Esophagus squamous epithelium (tissue), 5 donors: ENCODE results near the gene ZSWIM5. TPM values are rescaled to one million over a fixed set of nuclear protein-coding genes. Genes with fewer than 3 reads are reported as not detected.

Source experiments
- DNase-seq: peaks from one replicate; lab custom pipeline; 2025; lab: John Stamatoyannopoulos, UW
- H3K27ac ChIP-seq, 4 donors: fragments of 200-600 bp; sonication (generic); one replicate each; pipeline ENCODE4 v1.5.1; 2016 to 2019; ENCODE audit warnings: mild to moderate bottlenecking in 1 of 4
- H3K27me3 ChIP-seq, 4 donors: fragments of 200-600 bp; sonication (generic); 1 replicate in 3 of 4; 2 replicates in 1 of 4; pipeline versions ENCODE4 v1.5.1 to v1.6.0; 2017 to 2021; ENCODE audit warnings: antibody characterized with exemption in 1 of 4
- H3K36me3 ChIP-seq, 3 donors: fragments of 200-600 bp; sonication (generic); one replicate each; pipeline ENCODE4 v1.5.1; 2016 to 2019
- H3K4me1 ChIP-seq, 3 donors: fragments of 200-600 bp; sonication (generic); one replicate each; pipeline ENCODE4 v1.5.1; 2017 to 2019
- H3K4me3 ChIP-seq, 4 donors: fragments of 200-600 bp; sonication (generic); 1 replicate in 3 of 4; 2 replicates in 1 of 4; pipeline ENCODE4 v1.5.1; 2016 to 2019; ENCODE audit warnings: mild to moderate bottlenecking in 2 of 4, moderate library complexity in 1 of 4
- H3K9me3 ChIP-seq, 3 donors: fragments of 200-600 bp; sonication (generic); one replicate each; pipeline ENCODE4 v1.5.1; 2016 to 2019
- CTCF ChIP-seq, 6 experiments: fragments of 450-650 bp in 4 of 6; fragments of 200-600 bp in 2 of 6; sonication (generic) in 2 of 6; IDR thresholded peaks; one replicate each; pipeline ENCODE4 v1.5.1; 2016 to 2019; ENCODE audit warnings: antibody characterized with exemption in 6 of 6, mild to moderate bottlenecking in 4 of 6, moderate library complexity in 4 of 6
- POLR2A ChIP-seq, 4 donors: fragments of 450-650 bp; IDR thresholded peaks; one replicate each; pipeline ENCODE4 v1.6.1; 2017; ENCODE audit warnings: antibody characterized with exemption in 4 of 4, mild to moderate bottlenecking in 4 of 4, moderate library complexity in 3 of 4
- WGBS, 2 donors: methylation state at CpG; one replicate each; pipeline ENCODE4 v1.1.5; 2018; 5-methylcytosine and 5-hydroxymethylcytosine counted together
- intact Hi-C: fragments of 100-400 bp; cut with DNase I; formaldehyde crosslinking; loops from one replicate; pipeline ENCODE4 v1.15.0; 2022
- total RNA-seq, 4 donors: library from RNA; depleted of rRNA; stranded (reverse); fragments of >200 nt; gene quantifications; one replicate each; pipeline ENCODE4 v1.1.0, GENCODE V29; 2016
- donor health status: DM: yes; HTN: yes; CAD: no.

ZSWIM5 gene
- total RNA-seq, 4 donors from 2014 or later = 0.66 to 2.7 (median 1.6) TPM

DNA sequence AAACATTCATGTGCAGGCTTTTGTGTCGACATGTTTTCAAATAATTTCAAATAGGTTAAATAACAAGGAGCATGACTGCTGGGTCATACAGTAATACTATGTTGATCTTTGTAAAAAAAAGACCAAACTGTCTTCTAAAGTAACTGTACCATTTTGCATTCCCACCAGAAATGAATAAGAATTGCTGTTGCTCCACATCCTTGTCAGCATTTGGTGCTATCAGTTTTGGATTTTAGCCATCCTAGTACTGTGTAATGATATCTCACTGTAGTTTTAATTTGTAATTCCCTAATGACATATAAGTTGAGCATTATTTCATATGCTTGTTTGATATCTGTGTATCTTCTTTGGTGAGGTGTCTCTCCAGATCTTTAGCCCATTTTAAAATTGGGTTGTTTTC is 182.7 kb downstream of the ZSWIM5 start:
- H3K36me3 ChIP-seq = no peaks in the 10 kb centered on the region
- no peak for TF ChIP-seq POLR2A (IDR thresholded peaks at IDR 0.05)
- no peak for TF ChIP-seq CTCF (IDR thresholded peaks at IDR 0.05)
- no peaks in the 10 kb centered on the region for H3K9me3 ChIP-seq
- 85 to 88% methylated on average over 1 of the region's 1 CpG for WGBS, 2 donors
- H3K27ac ChIP-seq = no peak overlapping the region
- no peak overlapping the region for H3K4me3 ChIP-seq
- H3K27me3 ChIP-seq = no peaks in the 10 kb centered on the region
- intact Hi-C loops = no loop called here
- no peaks in the 10 kb centered on the region for H3K4me1 ChIP-seq
- DNase-seq = no peak

DNA sequence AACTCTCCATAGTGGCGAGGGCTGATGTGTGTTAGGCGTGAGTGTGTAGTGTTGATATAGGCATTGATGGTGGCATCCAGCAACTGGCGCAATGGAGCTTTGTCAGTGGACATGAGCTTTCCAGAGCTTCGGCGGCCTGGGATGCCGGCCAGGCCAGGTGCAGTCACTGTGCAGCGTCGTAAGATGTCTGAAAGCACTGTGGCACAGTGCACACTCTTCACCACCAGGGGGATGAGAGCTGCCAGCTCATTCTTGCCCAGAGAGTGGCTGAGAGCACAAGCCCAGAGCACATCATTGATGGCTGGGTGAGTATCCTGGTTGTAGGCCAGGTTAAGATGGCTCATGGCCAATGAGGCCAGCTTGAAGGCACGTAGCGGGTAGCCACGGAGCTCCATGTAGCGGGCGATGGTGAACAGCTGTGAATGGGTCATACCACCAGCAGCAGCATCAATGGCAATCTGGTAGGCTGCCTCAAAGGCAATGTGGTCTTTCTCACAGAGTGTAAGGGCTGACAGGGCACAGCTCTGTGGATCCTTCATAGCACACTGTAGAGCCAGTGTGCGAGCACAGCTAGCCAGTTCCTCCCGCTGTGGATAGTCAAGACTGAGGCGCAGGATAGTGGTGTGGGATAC is 187.7 kb downstream of the ZSWIM5 start:
- peaks cover 0 to 18% (median 7%) of the 10 kb centered on the region in 3 donors for H3K4me1 ChIP-seq
- 36 to 50% methylated on average over 13 to 14 of the region's 16 CpGs for WGBS, 2 donors
- no peak overlapping the region for H3K27ac ChIP-seq
- peaks cover 0 to 20% (median 6%) of the 10 kb centered on the region in 3 donors for H3K36me3 ChIP-seq
- intact Hi-C loops = loop anchor here (10.0 kb wide), 1 partner anchor 174 kb away; the partner anchor contains the start of gene PTCH2
- no peaks in the 10 kb centered on the region for H3K9me3 ChIP-seq
- no peak for DNase-seq
- H3K4me3 ChIP-seq = no peak overlapping the region
- no peaks in the 10 kb centered on the region for H3K27me3 ChIP-seq
- no peak for TF ChIP-seq POLR2A (IDR thresholded peaks at IDR 0.05)
- TF ChIP-seq CTCF (IDR thresholded peaks at IDR 0.05) = peak; percentile 25 to 93 (median 82)

GRCh38 chr1:45016767-45017166 is 189.6 kb downstream of the ZSWIM5 start:
- intact Hi-C loops = loop anchor here (10.0 kb wide), 1 partner anchor 172 kb away; the partner anchor contains the start of gene PTCH2
- 71 to 72% methylated on average over 6 of the region's 6 CpGs for WGBS, 2 donors
- H3K4me3 ChIP-seq = no peak overlapping the region
- no peak overlapping the region for H3K27ac ChIP-seq
- H3K36me3 ChIP-seq = peaks cover 0 to 28% (median 6%) of the 10 kb centered on the region in 3 donors
- H3K9me3 ChIP-seq = no peaks in the 10 kb centered on the region
- H3K4me1 ChIP-seq = peaks cover 11 to 36% (median 20%) of the 10 kb centered on the region in 3 donors
- DNase-seq = no peak
- TF ChIP-seq CTCF (IDR thresholded peaks at IDR 0.05) (no peak), POLR2A (IDR thresholded peaks at IDR 0.05) (no peak)
- no peaks in the 10 kb centered on the region for H3K27me3 ChIP-seq

- H3K27ac ChIP-seq = no peak overlapping the region
- no peaks in the 10 kb centered on the region for H3K27me3 ChIP-seq
- H3K36me3 ChIP-seq = peaks cover 0 to 28% (median 6%) of the 10 kb centered on the region in 3 donors
- H3K9me3 ChIP-seq = no peaks in the 10 kb centered on the region
- 73 to 87% methylated on average over 2 of the region's 2 CpGs for WGBS, 2 donors
- H3K4me3 ChIP-seq = no peak overlapping the region
- H3K4me1 ChIP-seq = peaks cover 16 to 42% (median 26%) of the 10 kb centered on the region in 3 donors
- intact Hi-C loops = loop anchor here (10.0 kb wide), 1 partner anchor 171 kb away; the partner anchor contains the start of gene PTCH2
- no peak for TF ChIP-seq CTCF (IDR thresholded peaks at IDR 0.05)
- no peak for DNase-seq
Observed at GRCh38 chr1:45016090-45016697, 190.2 kb downstream of the ZSWIM5 start.

- TF ChIP-seq POLR2A (IDR thresholded peaks at IDR 0.05) (no peak), CTCF (IDR thresholded peaks at IDR 0.05) (no peak)
- H3K27me3 ChIP-seq = no peaks in the 10 kb centered on the region
- peaks cover 16 to 43% (median 26%) of the 10 kb centered on the region in 3 donors for H3K4me1 ChIP-seq
- no peak overlapping the region for H3K27ac ChIP-seq
- 73 to 83% methylated on average over 1 to 2 of the region's 2 CpGs for WGBS, 2 donors
- no peak overlapping the region for H3K4me3 ChIP-seq
- intact Hi-C loops = loop anchor here (10.0 kb wide), 1 partner anchor 171 kb away; the partner anchor contains the start of gene PTCH2
- no peak for DNase-seq
- H3K36me3 ChIP-seq = peaks cover 0 to 28% (median 6%) of the 10 kb centered on the region in 3 donors
- H3K9me3 ChIP-seq = no peaks in the 10 kb centered on the region
Observed at GRCh38 chr1:45015683-45016082, 190.7 kb downstream of the ZSWIM5 start.
